A673 (cell line): ENCODE results near the gene GNAQ. TPM values are rescaled to one million over a fixed set of nuclear protein-coding genes. Genes with fewer than 3 reads are reported as not detected.

Experiments
- BruUV-seq: library from RNA; stranded (reverse); fragments of 400-500 nt; replicated peaks from 2 replicates; lab custom pipeline; 2021; lab: Mats Ljungman, UMichigan
- CTCF ChIA-PET: fragments of 300-600 bp; sonication (Branson Sonifier 250); formaldehyde crosslinking; loops from one replicate; lab custom pipeline; 2022; ENCODE audit warnings: antibody characterized with exemption; lab: Charles Lee
- POLR2A ChIA-PET: fragments of 300-600 bp; sonication (Branson Sonifier 250); formaldehyde crosslinking; loops from one replicate; lab custom pipeline; 2022; ENCODE audit warnings: antibody characterized with exemption; ENCODE audit not compliant: low non-redundant PET; lab: Charles Lee
- DNase-seq: peaks from one replicate; pipeline ENCODE4 v3.0.0-alpha.2; 2015; ENCODE audit warnings: low spot score
- H3K27ac ChIP-seq: fragments of 200-600 bp; sonication (generic); 2 replicates; pipeline ENCODE4 v1.5.1; 2016; ENCODE audit warnings: mixed run types, low read depth, mild to moderate bottlenecking, mixed read lengths, antibody characterized with exemption, low read length; ENCODE audit not compliant: poor library complexity, severe bottlenecking
- H3K27me3 ChIP-seq: fragments of 200-600 bp; sonication (generic); replicated peaks from 2 replicates; pipeline ENCODE4 v1.6.1; 2017; ENCODE audit warnings: mixed run types, low read depth, mild to moderate bottlenecking, mixed read lengths, antibody characterized with exemption, low read length; ENCODE audit not compliant: insufficient read depth, poor library complexity
- H3K36me3 ChIP-seq: fragments of 200-600 bp; sonication (generic); 2 replicates; pipeline ENCODE4 v1.6.1; 2016; ENCODE audit warnings: mixed run types, mild to moderate bottlenecking, mixed read lengths, antibody characterized with exemption, low read length; ENCODE audit not compliant: insufficient read depth, poor library complexity, severe bottlenecking
- H3K4me1 ChIP-seq: fragments of 200-600 bp; sonication (generic); 2 replicates; pipeline ENCODE4 v1.6.1; 2017; ENCODE audit warnings: mixed run types, mild to moderate bottlenecking, mixed read lengths, antibody characterized with exemption, low read length; ENCODE audit not compliant: insufficient read depth, poor library complexity, severe bottlenecking
- H3K4me3 ChIP-seq: fragments of 200-600 bp; sonication (generic); 2 replicates; pipeline ENCODE4 v1.5.1; 2016; ENCODE audit warnings: low read depth, mixed run types, mild to moderate bottlenecking, mixed read lengths, low read length; ENCODE audit not compliant: poor library complexity, severe bottlenecking
- H3K9me3 ChIP-seq: fragments of 200-600 bp; sonication (generic); 2 replicates; pipeline ENCODE4 v1.6.1; 2016; ENCODE audit warnings: mixed run types, low read depth, mild to moderate bottlenecking, mixed read lengths, antibody characterized with exemption, low read length; ENCODE audit not compliant: poor library complexity, severe bottlenecking
- EZH2 ChIP-seq: fragments of 200-600 bp; sonication (generic); IDR thresholded peaks from 2 replicates; pipeline ENCODE4 v1.6.1; 2017; ENCODE audit warnings: borderline replicate concordance, low read depth, mild to moderate bottlenecking, mixed read lengths, antibody characterized with exemption, low read length; ENCODE audit not compliant: poor library complexity, severe bottlenecking
- intact Hi-C: fragments of 100-400 bp; cut with micrococcal nuclease; formaldehyde crosslinking; loops from one replicate; pipeline ENCODE4 v1.10.0; 2022; ENCODE audit not compliant: unreplicated experiment
- total RNA-seq: library from RNA; stranded (reverse); gene quantifications from 2 replicates; pipeline ENCODE4 v1.2.3, GENCODE V29; 2021
- TF ChIP-seq, protein P1 (sequence below): fragments of 300-800, 200-600 bp; sonication (generic); conservative IDR thresholded peaks from 2 replicates; pipeline ENCODE4 v1.5.1; 2017; ENCODE audit warnings: low read depth, mild to moderate bottlenecking, antibody characterized with exemption, low read length, moderate library complexity, mixed read lengths

GNAQ gene
- total RNA-seq, 1 experiment from 2014 or later: 69.9 TPM

DNA sequence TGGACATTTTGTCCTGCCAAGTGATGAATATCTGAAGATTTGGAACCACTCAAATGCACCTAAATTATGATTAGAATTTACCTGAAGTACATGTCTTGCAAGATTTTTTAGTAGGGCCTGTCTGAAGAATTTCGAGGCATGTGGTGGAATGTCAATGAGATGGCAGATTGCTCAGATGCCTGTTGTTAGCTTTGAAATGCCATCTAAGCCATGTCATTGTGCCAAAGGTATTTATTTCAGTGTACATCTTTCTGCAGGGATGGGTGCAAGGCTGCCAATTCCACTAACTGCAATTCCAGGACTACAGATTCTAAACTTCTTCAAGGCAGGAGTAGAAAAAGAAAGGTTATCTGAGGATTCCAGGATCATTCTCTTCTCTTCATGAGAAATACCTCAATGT is 9.1 kb upstream of the GNAQ start:
- H3K9me3 ChIP-seq: no peaks in the 10 kb centered on the region
- DNase-seq: no peak
- TF ChIP-seq, protein P1, sequence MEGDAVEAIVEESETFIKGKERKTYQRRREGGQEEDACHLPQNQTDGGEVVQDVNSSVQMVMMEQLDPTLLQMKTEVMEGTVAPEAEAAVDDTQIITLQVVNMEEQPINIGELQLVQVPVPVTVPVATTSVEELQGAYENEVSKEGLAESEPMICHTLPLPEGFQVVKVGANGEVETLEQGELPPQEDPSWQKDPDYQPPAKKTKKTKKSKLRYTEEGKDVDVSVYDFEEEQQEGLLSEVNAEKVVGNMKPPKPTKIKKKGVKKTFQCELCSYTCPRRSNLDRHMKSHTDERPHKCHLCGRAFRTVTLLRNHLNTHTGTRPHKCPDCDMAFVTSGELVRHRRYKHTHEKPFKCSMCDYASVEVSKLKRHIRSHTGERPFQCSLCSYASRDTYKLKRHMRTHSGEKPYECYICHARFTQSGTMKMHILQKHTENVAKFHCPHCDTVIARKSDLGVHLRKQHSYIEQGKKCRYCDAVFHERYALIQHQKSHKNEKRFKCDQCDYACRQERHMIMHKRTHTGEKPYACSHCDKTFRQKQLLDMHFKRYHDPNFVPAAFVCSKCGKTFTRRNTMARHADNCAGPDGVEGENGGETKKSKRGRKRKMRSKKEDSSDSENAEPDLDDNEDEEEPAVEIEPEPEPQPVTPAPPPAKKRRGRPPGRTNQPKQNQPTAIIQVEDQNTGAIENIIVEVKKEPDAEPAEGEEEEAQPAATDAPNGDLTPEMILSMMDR: no peak
- TF ChIP-seq EZH2: no peak
- POLR2A ChIA-PET: no interaction called here
- no peak overlapping the region for H3K27ac ChIP-seq
- peaks cover 20% of the 10 kb centered on the region for H3K4me1 ChIP-seq
- H3K27me3 ChIP-seq: no peaks in the 10 kb centered on the region
- no peak overlapping the region for H3K4me3 ChIP-seq
- intact Hi-C loops: loop anchor here (5.0 kb wide), 1 partner anchor 37 kb away; no protein-coding TSS in a partner anchor
- BruUV-seq: no TSS peak
- H3K36me3 ChIP-seq: no peaks in the 10 kb centered on the region
- CTCF ChIA-PET: interaction anchor here (1.1 kb wide), 1 partner anchor 604 kb away, joined by 3 read pairs; no protein-coding TSS in a partner anchor

DNA sequence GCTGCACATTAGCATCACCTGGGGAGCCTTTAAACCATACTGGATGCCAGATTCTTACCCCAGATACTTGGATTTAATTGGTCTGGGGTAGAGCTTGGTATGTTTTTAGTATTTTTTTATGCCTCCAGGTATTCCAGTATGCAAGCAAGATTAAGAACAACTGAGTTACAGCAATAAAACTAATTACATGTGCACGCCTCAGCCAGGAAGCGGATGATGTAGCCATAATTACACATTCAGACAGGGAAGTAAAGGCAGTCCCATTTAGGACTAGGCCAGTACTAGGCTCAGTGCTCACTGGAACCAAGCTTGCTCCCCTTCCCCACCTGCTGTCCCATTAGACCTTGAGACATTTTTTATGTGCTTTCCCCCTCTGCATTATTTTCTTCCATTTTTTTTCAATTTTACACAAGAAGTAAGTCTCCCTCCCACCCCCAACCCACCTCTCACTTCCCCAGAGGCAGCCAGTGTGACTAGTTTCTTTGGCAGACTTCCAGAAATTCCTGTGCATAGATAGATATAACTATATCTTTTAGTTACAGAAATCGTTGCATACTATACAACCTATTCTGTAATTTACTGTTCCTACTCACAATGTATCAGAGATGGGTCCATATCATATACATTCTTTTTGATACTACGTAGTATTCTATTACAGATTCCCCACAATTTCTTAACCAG is 7.1 kb upstream of the GNAQ start:
- no peak overlapping the region for H3K27ac ChIP-seq
- H3K4me3 ChIP-seq: no peak overlapping the region
- H3K27me3 ChIP-seq: no peaks in the 10 kb centered on the region
- no peaks in the 10 kb centered on the region for H3K9me3 ChIP-seq
- no peak for TF ChIP-seq EZH2
- TF ChIP-seq, protein P1: no peak
- no peaks in the 10 kb centered on the region for H3K36me3 ChIP-seq
- peak; percentile 58 for DNase-seq
- peaks cover 30% of the 10 kb centered on the region for H3K4me1 ChIP-seq
- intact Hi-C loops: loop anchor here (5.0 kb wide), 4 partner anchors 84 to 861 kb away; partner anchors contain the start of gene VPS13A
- BruUV-seq: no TSS peak
- ChIA-PET POLR2A (no interaction called here), CTCF (no interaction called here)

DNA sequence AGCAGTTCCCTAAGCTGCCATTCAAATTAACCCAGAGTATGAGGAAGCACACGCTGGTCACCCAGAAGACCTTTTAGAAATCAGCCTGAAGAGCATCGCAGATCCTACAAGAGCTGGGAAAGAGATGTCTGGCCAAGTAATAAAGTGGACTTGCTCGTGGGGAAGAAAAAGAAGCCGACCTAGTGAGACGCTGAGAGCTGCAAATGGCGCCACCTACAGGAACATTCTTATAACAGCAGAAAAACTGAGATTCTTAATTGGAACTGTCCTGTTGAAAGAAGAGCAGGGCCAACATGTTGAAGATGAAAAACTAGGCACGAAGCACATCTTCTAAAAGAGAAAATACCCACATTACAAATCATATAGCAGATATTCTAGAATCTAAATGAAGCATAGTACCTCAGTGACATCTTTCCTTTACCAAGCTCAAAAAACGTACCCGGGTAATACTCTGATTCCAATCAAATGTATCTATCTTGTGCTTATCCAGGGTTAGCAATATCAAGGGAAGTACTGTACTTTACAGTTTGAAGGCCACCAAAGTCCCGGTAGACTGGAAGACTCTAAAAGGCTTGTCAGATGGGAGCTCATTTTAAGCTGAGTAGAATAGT is 3.9 kb upstream of the GNAQ start:
- Histone ChIP-seq H3K27me3 (no peaks in the 10 kb centered on the region), H3K4me1 (peaks cover 38% of the 10 kb centered on the region), H3K9me3 (no peaks in the 10 kb centered on the region), H3K27ac (no peak overlapping the region), H3K4me3 (no peak overlapping the region), H3K36me3 (no peaks in the 10 kb centered on the region)
- DNase-seq: peak; percentile 89
- no TSS peak for BruUV-seq
- ChIA-PET CTCF (interaction anchor here (1.2 to 1.5 kb wide), 2 partner anchors 58 to 287 kb away, joined by 3 to 13 read pairs; no protein-coding TSS in a partner anchor), POLR2A (no interaction called here)
- intact Hi-C loops: loop anchor here (1.0 to 5.0 kb wide), 5 partner anchors 87 to 858 kb away; partner anchors contain the start of gene VPS13A
- TF ChIP-seq, protein P1: peak; percentile 92
- TF ChIP-seq EZH2: no peak
